ENCODE measurements around the gene NHLRC4. TPM values are rescaled to one million over a fixed set of nuclear protein-coding genes. Genes with fewer than 3 reads are reported as not detected.

NHLRC4 gene
- polyA plus RNA-seq, 3 donors from 2014 or later = 0.42 to 0.61 TPM; not detected in 1

DNA sequence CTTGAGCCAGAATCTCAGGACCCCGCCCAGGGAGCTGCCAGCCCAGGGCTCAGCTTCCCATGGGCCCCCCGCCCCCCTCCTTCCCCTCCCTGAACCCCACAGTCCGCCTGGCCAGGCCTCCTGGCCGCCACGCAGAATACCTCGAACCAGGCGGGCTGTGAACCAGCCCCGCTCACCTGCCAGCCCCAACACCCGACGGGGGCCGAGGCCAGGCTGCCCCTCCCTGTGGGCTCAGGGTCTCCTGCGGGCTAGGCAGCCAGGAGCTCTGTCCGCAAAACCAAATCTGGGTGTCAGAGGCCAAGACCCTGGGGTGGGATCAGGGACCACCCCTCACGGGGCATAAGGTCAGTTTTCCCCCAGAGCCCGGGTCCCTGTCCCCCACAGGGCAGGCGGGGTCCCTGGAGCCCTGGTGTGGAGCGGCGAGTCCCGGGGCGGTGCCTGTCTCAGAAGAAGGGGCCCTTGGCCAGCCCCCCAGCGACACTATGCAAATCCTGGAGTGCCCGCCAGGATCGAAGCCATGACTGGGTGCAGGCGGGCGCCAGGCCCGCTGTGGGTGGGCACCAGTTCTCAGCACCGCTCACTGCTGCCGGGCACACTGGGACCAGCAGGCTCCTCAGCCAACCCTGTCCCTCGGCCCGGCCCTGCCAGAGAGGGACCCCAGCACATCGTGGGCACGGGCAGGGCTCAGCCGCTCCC, 13.1 kb upstream of the NHLRC4 start:
- H3K27ac Mint-ChIP-seq = no peak overlapping the region
- H3K9me3 Mint-ChIP-seq = no peaks in the 10 kb centered on the region
- H3K36me3 Mint-ChIP-seq = no peaks in the 10 kb centered on the region
- no peaks in the 10 kb centered on the region for H3K4me1 Mint-ChIP-seq
- H3K4me3 Mint-ChIP-seq = no peak overlapping the region
- no peak for DNase-seq
- peaks cover 0 to 3% (median 0%) of the 10 kb centered on the region in 3 donors for H3K27me3 Mint-ChIP-seq (ENCODE audit: low read depth in 3 of 3)

DNA sequence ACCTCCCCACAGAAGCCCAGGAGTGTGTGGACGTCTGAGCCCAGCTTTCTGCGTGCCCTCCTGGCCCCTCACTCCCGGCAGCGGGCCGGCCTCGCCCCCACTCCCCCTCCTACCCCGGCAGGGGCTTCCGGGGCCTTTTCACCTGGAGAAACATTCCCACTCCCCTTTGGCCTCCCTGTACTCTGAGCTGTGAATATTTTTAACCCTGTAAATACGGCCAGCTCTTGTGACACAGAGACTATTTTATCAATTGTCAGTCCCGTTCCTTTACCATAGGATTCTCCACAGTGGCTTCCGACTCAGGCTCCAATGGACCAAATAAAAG, 12.5 kb upstream of the NHLRC4 start:
- H3K27me3 Mint-ChIP-seq (ENCODE audit: low read depth in 3 of 3) = peaks cover 0 to 3% (median 0%) of the 10 kb centered on the region in 3 donors
- DNase-seq = no peak
- H3K4me1 Mint-ChIP-seq = no peaks in the 10 kb centered on the region
- peak overlapping the region in 1 of 6 donors; percentile 39 for H3K27ac Mint-ChIP-seq
- no peaks in the 10 kb centered on the region for H3K36me3 Mint-ChIP-seq
- no peak overlapping the region for H3K4me3 Mint-ChIP-seq
- H3K9me3 Mint-ChIP-seq = no peaks in the 10 kb centered on the region

DNA sequence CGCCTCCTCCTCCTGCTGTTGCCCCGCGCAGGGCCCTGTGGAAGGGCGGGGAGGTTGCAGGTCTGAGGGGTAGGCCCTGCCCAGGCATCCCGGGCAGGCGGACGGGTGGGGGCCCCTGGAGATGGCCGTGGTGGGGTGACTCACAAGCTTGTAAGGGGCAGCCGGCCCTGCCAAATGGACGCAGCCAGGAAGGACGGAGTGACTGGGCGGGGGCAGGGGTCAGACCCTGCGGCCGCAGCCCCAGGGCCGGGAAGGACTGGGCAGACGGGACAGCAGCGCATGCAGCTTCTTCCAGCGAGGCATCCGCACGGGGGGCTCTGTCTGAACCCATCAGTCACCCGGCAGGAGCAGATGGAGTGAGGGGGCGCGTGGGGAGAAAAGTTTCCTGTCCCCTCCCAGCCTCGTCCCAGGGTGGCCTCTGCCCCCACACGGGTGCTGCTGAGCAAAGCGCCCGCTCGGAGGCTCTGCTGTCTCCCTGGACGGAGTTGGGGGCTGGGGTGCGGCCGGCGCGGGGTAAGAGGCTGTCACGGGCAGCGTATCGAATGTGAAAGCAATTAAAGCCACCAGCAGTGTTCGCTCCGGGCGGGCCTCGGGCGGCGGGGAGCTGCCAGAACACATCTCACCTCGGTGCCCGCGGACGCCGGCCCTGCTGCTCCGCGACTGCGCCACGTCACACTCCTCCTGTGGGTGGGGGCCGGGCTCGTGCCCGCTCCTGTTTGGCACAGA, 12.0 kb upstream of the NHLRC4 start:
- DNase-seq = peak in 1 of 3 donors; percentile 66
- no peak overlapping the region for H3K4me3 Mint-ChIP-seq

GRCh38 chr16:555528-556473, 11.0 kb upstream of the NHLRC4 start:
- Mint-ChIP-seq H3K27ac (no peak overlapping the region), H3K4me3 (no peak overlapping the region), H3K36me3 (no peaks in the 10 kb centered on the region), H3K4me1 (no peaks in the 10 kb centered on the region), H3K27me3 (ENCODE audit: low read depth in 3 of 3) (peaks cover 0 to 5% (median 0%) of the 10 kb centered on the region in 3 donors), H3K9me3 (no peaks in the 10 kb centered on the region)
- no peak for DNase-seq

More for the DNA sequence above, 12.0 kb upstream of the NHLRC4 start:
- no peaks in the 10 kb centered on the region for H3K4me1 Mint-ChIP-seq
- no peaks in the 10 kb centered on the region for H3K9me3 Mint-ChIP-seq
- no peaks in the 10 kb centered on the region for H3K36me3 Mint-ChIP-seq
- H3K27ac Mint-ChIP-seq = peak overlapping the region in 2 of 6 donors; percentile 35 to 39
- H3K27me3 Mint-ChIP-seq (ENCODE audit: low read depth in 3 of 3) = peaks cover 0 to 5% (median 0%) of the 10 kb centered on the region in 3 donors

DNA sequence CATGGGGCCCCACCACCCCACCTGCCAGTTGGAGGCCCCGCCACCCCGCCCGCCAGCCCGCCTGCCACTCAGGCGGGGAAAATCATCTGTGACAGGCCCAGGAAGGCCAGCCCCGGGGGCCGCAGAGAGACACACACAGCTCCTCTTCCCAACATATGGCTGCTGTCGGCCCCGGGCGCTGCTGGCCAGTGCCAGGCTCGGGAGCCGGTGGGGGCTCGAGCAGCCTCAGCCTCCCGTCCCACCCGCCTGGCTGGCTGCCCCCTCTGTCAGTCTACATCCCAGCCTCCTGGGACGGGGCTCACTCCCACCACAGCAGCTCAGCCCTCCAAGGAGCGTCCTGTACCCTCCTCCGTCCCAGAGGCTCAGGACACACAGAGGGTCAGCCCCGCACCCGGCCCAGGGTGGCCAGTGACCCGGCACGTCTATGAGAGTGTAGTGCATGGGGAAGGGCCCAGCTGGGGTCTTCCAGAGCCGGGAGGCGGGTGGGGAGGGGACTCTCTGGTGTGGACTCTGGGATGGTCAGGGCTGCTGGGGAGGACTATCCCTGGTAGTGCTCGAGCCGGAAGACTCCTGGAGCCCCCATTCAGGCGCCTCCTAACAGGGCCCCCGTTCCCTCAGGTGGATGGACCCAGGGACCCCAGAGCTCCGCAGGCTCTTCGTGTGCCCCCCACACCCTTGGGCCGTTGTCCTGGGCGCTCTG, 10.2 kb upstream of the NHLRC4 start:
- Mint-ChIP-seq H3K27me3 (ENCODE audit: low read depth in 3 of 3) (peaks cover 0 to 5% (median 0%) of the 10 kb centered on the region in 3 donors), H3K4me1 (no peaks in the 10 kb centered on the region), H3K4me3 (no peak overlapping the region), H3K27ac (no peak overlapping the region), H3K36me3 (no peaks in the 10 kb centered on the region), H3K9me3 (no peaks in the 10 kb centered on the region)
- DNase-seq = no peak

- H3K27ac Mint-ChIP-seq = no peak overlapping the region
- peaks cover 0 to 6% of the 10 kb centered on the region in 2 donors for H3K4me1 Mint-ChIP-seq
- no peak overlapping the region for H3K4me3 Mint-ChIP-seq
- no peaks in the 10 kb centered on the region for H3K9me3 Mint-ChIP-seq
- no peaks in the 10 kb centered on the region for H3K36me3 Mint-ChIP-seq
- no peak for DNase-seq
- H3K27me3 Mint-ChIP-seq (ENCODE audit: low read depth in 3 of 3) = peaks cover 0 to 7% (median 3%) of the 10 kb centered on the region in 3 donors
Observed at GRCh38 chr16:557463-558297, 9.1 kb upstream of the NHLRC4 start.

DNA sequence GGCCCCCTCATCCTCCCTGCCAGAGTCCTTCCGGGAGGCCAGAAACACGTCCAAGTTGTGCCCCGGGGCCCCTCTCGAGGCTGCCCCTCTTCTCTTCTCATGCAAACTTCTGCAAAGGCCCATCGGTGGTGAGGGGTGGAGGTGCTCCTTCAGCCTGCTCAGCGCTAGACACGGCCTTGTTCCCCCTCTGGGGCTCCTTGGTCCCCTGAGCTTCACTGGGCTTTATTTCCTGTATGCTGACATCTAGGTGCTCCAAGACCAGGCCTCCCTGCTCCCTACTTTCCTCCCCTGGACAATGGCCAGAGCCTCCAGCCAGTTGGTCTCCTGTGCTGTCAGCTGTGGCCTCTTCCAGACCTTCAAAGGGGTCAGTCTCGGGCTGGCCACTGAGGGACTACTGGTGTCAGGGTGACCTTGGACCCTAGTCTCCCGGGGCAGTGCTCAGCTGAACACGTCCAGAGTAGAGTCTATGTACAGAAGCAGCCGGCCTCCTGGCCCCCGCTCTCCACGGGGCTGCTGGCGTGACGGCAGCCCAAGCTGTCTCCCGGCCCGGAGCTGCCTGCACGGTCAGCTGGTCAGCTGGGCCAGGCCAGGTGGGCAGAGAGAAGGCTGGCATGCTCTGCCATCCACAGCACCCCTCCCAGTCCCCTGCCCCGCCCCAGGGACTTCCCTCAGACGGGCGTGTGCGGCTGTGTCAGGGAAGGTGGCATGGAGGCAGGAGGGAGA, 8.3 kb upstream of the NHLRC4 start:
- H3K36me3 Mint-ChIP-seq = no peaks in the 10 kb centered on the region

GRCh38 chr16:559021-559380, 7.8 kb upstream of the NHLRC4 start:
- Mint-ChIP-seq H3K4me3 (no peak overlapping the region), H3K36me3 (no peaks in the 10 kb centered on the region), H3K27me3 (ENCODE audit: low read depth in 3 of 3) (peaks cover 0 to 7% (median 3%) of the 10 kb centered on the region in 3 donors), H3K27ac (no peak overlapping the region), H3K9me3 (no peaks in the 10 kb centered on the region), H3K4me1 (peaks cover 0 to 6% of the 10 kb centered on the region in 2 donors)
- no peak for DNase-seq

More for the DNA sequence above, 8.3 kb upstream of the NHLRC4 start:
- H3K9me3 Mint-ChIP-seq = no peaks in the 10 kb centered on the region
- H3K4me3 Mint-ChIP-seq = no peak overlapping the region
- H3K4me1 Mint-ChIP-seq = peaks cover 0 to 6% of the 10 kb centered on the region in 2 donors
- no peak overlapping the region for H3K27ac Mint-ChIP-seq
- peaks cover 0 to 7% (median 3%) of the 10 kb centered on the region in 3 donors for H3K27me3 Mint-ChIP-seq (ENCODE audit: low read depth in 3 of 3)
- DNase-seq = no peak

DNA sequence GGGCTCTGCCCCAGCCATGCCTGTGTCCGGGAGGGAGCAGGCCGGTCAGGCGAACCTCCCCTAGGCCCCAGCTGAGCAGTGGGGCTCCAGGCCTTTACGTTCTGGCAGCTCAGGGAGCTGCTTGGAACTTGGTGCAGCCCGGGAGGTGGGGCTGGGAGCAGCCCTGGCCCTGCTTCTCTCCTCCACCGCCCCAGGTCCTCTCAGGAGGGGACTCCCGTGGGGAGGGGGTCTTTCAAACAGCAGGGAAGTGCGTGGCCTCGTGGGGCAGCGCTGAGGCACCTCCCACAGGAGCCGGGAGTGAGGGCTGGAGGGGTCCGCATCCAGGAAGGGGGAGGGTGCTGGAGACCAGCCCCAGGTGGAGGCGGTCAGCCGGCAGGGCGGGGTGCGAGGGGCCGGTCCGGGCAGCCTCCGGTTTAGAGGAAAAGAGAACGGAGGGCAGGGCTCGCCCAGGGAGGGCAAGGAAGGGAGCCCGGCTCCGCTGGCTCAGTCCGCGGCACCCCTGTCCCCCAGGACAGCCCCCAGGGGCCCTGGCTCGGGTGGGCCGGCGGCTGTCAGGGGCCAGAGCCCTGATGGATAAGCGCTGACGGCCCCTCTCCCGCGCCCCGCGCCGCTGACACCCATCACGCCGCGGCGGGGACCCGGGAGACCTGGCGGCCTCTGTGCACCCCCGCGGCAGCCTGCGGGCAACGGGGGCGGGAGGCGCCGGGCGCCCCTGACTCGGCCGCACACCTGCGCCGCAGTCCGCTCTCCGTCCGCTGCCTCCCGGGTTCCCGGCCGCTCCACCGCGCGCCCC, 7.2 kb upstream of the NHLRC4 start:
- Mint-ChIP-seq H3K27ac (no peak overlapping the region), H3K4me3 (no peak overlapping the region), H3K9me3 (no peaks in the 10 kb centered on the region), H3K4me1 (peaks cover 0 to 6% of the 10 kb centered on the region in 2 donors), H3K36me3 (no peaks in the 10 kb centered on the region), H3K27me3 (ENCODE audit: low read depth in 3 of 3) (peaks cover 0 to 7% (median 3%) of the 10 kb centered on the region in 3 donors)
- DNase-seq = no peak

GRCh38 chr16:560204-560700, 6.6 kb upstream of the NHLRC4 start, which contains the start of gene PRR35:
Gene PRR35, plus strand, starts transcription at chr16:560394. Its CDS starts 2,901 bp downstream, at chr16:563295.
- no peak for DNase-seq
- H3K36me3 Mint-ChIP-seq = no peaks in the 10 kb centered on the region
- peaks cover 0 to 7% (median 3%) of the 10 kb centered on the region in 3 donors for H3K27me3 Mint-ChIP-seq (ENCODE audit: low read depth in 3 of 3)
- no peak within 1 kb of the TSS for H3K4me3 Mint-ChIP-seq
- H3K9me3 Mint-ChIP-seq = no peaks in the 10 kb centered on the region
- H3K4me1 Mint-ChIP-seq = peaks cover 0 to 6% of the 10 kb centered on the region in 2 donors
- H3K27ac Mint-ChIP-seq = no peak within 1 kb of the TSS

DNA sequence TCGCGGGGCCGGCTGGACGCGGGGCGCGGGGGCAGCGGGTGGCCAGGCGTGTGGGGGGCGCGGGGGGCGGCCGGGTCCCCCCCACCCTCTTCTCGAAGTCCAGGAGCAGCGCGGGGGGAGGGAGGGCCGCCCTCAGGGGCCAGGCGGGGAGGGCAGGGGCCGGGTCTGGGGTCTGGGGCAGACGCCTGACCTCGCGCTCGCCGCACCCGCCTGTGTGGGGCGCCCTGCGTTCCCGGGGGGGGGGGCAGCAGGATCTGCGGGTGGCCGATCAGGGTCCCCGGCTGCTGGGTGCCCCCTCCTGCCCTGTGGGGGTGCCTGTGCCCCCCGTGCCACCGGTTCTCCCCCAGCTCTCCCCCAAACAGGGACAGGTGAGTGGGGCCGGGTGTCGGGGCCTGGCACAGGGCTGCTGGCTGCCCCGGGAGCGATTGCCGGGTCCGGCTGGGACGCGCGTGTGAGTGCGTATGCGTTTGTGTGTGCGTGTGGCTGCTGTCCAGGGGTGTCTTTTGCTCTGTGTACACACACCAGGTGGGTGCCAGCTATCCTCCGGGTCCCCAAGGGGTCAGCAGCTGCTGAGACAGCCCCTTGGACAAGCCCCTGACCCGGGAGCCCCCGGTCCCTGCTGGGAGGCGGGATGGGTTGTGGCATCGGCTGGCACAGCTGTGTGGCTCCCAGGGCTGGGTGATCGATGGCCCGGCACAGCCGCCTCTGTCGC, 5.9 kb upstream of the NHLRC4 start:
- no peak overlapping the region for H3K4me3 Mint-ChIP-seq
- H3K27me3 Mint-ChIP-seq (ENCODE audit: low read depth in 3 of 3) = peaks cover 0 to 7% (median 3%) of the 10 kb centered on the region in 3 donors
- no peaks in the 10 kb centered on the region for H3K36me3 Mint-ChIP-seq
- peaks cover 0 to 6% of the 10 kb centered on the region in 2 donors for H3K4me1 Mint-ChIP-seq
- H3K9me3 Mint-ChIP-seq = no peaks in the 10 kb centered on the region
- no peak for DNase-seq
- H3K27ac Mint-ChIP-seq = no peak overlapping the region

All from immature natural killer cell (primary cell).